Suprapubic skin (tissue), 4 donors: Measurements from ENCODE around the gene RASD1.

ENCODE experiments used
- POLR2A ChIP-seq, 2 donors: fragments of 450-650 bp; IDR thresholded peaks; one replicate each; pipeline ENCODE4 v1.6.1; 2017; ENCODE audit warnings: antibody characterized with exemption in 2 of 2, mild to moderate bottlenecking in 2 of 2, moderate library complexity in 2 of 2
- POLR2AphosphoS5 ChIP-seq, 3 donors: sonication (generic); formaldehyde crosslinking; IDR thresholded peaks; one replicate each; pipeline ENCODE4 v1.6.1; 2017; ENCODE audit warnings: antibody characterized with exemption in 3 of 3
- TF ChIP-seq, protein P1 (sequence below), 2 donors: fragments of 200-600 bp in 1 of 2; fragments of 450-650 bp in 1 of 2; sonication (generic) in 1 of 2; IDR thresholded peaks; one replicate each; pipeline ENCODE4 v1.5.1; 2016 to 2019; ENCODE audit warnings: antibody characterized with exemption in 2 of 2, mild to moderate bottlenecking in 1 of 2, moderate library complexity in 1 of 2

DNA sequence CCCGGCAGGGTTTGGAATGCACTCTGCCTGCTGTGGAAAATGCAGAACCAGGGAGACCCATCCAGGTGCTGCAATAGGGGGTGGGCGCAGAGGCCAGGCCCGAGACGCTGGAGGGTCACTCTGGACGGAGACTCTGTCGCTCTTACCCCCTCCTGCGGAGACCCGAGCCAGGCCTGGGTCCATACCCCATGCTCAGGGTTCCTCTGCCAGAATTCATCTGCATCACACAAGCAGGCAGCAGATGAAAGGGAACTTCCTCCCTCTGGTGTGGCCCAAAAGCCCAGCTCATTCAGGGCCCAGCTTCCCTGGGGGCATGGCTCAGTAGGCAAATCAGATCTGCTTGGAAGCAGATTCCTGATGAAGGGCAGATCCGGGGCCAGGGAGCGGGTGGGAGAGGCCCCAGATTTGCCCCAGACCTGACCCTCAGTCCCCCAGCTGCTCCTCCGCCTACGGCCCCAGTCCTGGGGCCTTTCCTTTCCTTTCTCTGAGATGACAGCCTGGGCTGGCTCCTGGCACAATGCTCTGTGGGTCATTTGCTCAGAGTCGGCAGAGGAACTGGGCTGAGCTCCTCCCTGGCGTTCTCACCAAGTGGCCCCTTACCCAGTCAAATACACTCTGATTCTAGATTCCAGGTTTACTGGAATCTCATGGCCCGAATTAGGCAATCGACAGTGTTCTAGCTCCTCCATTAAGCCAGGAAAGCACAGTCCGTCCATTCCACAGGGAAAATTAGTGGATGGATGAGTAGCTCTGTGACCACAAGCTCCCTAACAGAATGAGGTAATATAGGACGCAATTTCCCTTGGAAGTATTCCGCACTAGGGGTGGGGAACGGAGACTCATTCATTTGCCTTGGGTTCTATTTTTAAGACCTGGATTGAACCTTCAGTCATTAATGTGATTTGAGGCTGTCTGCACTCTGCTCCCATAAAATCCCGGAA, 19.1 kb upstream of the RASD1 start:
- TF ChIP-seq, protein P1, sequence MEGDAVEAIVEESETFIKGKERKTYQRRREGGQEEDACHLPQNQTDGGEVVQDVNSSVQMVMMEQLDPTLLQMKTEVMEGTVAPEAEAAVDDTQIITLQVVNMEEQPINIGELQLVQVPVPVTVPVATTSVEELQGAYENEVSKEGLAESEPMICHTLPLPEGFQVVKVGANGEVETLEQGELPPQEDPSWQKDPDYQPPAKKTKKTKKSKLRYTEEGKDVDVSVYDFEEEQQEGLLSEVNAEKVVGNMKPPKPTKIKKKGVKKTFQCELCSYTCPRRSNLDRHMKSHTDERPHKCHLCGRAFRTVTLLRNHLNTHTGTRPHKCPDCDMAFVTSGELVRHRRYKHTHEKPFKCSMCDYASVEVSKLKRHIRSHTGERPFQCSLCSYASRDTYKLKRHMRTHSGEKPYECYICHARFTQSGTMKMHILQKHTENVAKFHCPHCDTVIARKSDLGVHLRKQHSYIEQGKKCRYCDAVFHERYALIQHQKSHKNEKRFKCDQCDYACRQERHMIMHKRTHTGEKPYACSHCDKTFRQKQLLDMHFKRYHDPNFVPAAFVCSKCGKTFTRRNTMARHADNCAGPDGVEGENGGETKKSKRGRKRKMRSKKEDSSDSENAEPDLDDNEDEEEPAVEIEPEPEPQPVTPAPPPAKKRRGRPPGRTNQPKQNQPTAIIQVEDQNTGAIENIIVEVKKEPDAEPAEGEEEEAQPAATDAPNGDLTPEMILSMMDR (IDR thresholded peaks at IDR 0.05): no peak
- TF ChIP-seq POLR2A (IDR thresholded peaks at IDR 0.05): no peak
- TF ChIP-seq POLR2AphosphoS5 (IDR thresholded peaks at IDR 0.05): no peak
